Skeletal muscle tissue (tissue), 4 donors: ENCODE measurements around the gene SYT2. TPM values are rescaled to one million over a fixed set of nuclear protein-coding genes. Genes with fewer than 3 reads are reported as not detected.
"Not testable (repeated sequence)": the region's sequence is repeated elsewhere in the genome, so short reads cannot be mapped to it uniquely, and the experiment has no call there.

ENCODE experiments used
- H3K27ac ChIP-seq: one replicate; pipeline ENCODE4 v1.7.0; 2013; ENCODE audit warnings: mild to moderate bottlenecking, low read depth, low read length, inconsistent platforms
- H3K27me3 ChIP-seq, 3 donors: one replicate each; pipeline ENCODE4 v1.7.0; 2013; ENCODE audit warnings: low read length in 3 of 3; ENCODE audit not compliant: control insufficient read depth in 3 of 3, insufficient read depth in 3 of 3
- H3K36me3 ChIP-seq, 3 donors: one replicate each; pipeline ENCODE4 v1.7.0; 2013; ENCODE audit warnings: low read length in 3 of 3; ENCODE audit not compliant: control insufficient read depth in 3 of 3, insufficient read depth in 3 of 3
- H3K4me1 ChIP-seq, 3 donors: one replicate each; pipeline ENCODE4 v1.7.0; 2013; ENCODE audit warnings: low read length in 3 of 3, mild to moderate bottlenecking in 3 of 3; ENCODE audit not compliant: control insufficient read depth in 3 of 3, insufficient read depth in 3 of 3
- H3K4me3 ChIP-seq, 3 donors: one replicate each; pipeline ENCODE4 v1.7.0; 2013; ENCODE audit warnings: low read length in 3 of 3
- H3K9ac ChIP-seq, 3 donors: one replicate each; pipeline ENCODE4 v1.7.0; 2013; ENCODE audit warnings: low read length in 3 of 3, mild to moderate bottlenecking in 3 of 3, moderate library complexity in 2 of 3, low read depth in 1 of 3
- H3K9me3 ChIP-seq, 3 donors: one replicate each; pipeline ENCODE4 v1.7.0; 2013; ENCODE audit warnings: low read length in 3 of 3; ENCODE audit not compliant: control insufficient read depth in 3 of 3
- total RNA-seq: library from RNA; depleted of rRNA; stranded (reverse); fragments of >200 nt; gene quantifications from one replicate; pipeline ENCODE4 v1.2.3, GENCODE V29; 2014
- donor health status: Osteomylitis.

Gene SYT2
- total RNA-seq, 1 donor from 2014 or later: under 0.01 TPM

GRCh38 chr1:202562444-202563060 lies 147.7 kb downstream of the SYT2 start:
- Histone ChIP-seq H3K9ac (no peak overlapping the region), H3K36me3 (peaks cover 10 to 25% (median 24%) of the 10 kb centered on the region in 3 donors), H3K4me1 (peaks cover 18 to 22% (median 20%) of the 10 kb centered on the region in 3 donors), H3K27me3 (no peaks in the 10 kb centered on the region), H3K4me3 (no peak overlapping the region), H3K27ac (no peak overlapping the region), H3K9me3 (no peaks in the 10 kb centered on the region)

DNA sequence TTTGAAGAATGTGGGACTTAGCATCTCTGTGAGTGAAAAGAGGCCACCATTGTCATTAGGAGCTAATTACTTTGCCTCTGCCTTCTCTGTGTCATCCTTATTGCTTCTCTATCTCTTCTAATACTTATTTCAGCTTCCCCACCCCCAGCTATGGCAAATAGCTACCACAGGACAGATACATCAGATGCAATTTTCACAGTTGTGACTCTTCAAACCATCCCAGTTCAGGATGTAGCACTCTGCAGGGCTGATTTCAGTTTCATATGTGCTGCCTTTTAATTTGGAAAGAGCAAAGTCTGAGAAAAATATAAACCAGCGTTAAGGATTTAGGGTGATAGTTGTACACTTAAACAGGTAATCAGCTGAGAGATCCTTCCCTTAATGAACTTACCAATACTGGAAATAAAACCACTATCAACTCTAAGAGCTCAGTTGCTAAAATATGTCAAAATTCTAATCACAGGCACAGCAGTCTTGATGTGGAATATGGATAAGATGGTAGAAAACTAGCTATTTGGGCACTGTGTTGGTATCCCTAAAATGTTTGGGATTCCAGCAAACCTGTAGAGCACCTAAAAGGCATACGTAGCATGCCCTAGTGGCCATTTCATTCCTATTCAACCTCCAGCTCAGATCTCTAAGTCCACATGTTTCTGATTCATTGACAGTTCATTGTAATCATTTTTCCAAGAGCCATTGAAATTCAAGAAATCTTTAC lies 148.4 kb downstream of the SYT2 start:
- Histone ChIP-seq H3K36me3 (peaks cover 10 to 25% (median 21%) of the 10 kb centered on the region in 3 donors), H3K4me3 (no peak overlapping the region), H3K9ac (peak overlapping the region in 1 of 3 donors; percentile 38), H3K4me1 (peaks cover 20% of the 10 kb centered on the region in 3 donors), H3K27ac (no peak overlapping the region), H3K9me3 (no peaks in the 10 kb centered on the region), H3K27me3 (no peaks in the 10 kb centered on the region)

- no peaks in the 10 kb centered on the region for H3K27me3 ChIP-seq
- peaks cover 18 to 22% (median 20%) of the 10 kb centered on the region in 3 donors for H3K4me1 ChIP-seq
- H3K9ac ChIP-seq: no peak overlapping the region
- H3K9me3 ChIP-seq: no peaks in the 10 kb centered on the region
- H3K27ac ChIP-seq: no peak overlapping the region
- H3K36me3 ChIP-seq: peaks cover 10 to 22% (median 21%) of the 10 kb centered on the region in 3 donors
- H3K4me3 ChIP-seq: no peak overlapping the region
These were observed 149.0 kb downstream of the SYT2 start for GRCh38 chr1:202561240-202561639.

DNA sequence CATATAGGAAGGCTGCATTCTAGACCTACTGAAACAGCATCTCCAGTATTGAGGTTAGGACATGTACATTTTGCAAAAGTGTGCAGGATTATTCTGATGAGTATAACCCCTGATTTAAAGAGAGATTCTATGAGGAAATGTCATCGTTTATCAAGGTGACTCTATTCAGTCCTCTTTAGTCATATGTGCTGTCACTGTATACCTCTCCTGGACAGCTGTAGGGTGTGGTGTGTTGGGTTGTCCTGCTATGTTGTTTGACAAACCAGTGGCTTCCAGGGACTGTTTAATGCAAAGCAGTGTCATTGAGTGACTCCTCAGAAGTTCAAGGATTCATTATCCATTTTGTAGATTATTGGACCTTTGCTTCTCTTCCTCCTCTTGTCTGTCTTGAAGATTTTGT lies 152.6 kb downstream of the SYT2 start:
- H3K36me3 ChIP-seq, H3K4me3 ChIP-seq, H3K9me3 ChIP-seq, H3K27ac ChIP-seq, H3K27me3 ChIP-seq, H3K9ac ChIP-seq: not testable (repeated sequence)
- H3K4me1 ChIP-seq: peaks cover 5 to 18% (median 14%) of the 10 kb centered on the region in 3 donors

DNA sequence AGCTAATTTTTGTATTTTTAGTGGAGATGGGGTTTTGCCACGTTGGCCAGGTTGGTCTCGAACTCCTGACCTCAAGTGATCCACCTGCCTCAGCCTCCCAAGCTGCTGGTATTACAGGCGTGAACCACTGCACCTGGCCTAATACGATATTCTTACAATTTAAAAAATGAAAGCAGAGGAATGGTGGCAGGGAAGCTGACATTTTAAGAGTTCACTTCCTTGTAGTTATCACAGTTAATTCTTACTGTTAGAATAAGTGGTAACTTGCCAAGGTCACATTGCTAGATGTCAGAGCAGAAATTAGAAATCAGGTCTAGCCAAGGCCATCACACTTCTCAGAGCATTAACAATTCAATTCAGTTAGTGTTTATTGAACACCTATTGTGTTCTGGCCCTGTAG lies 154.2 kb downstream of the SYT2 start:
- not testable (repeated sequence) for H3K36me3 ChIP-seq, H3K9me3 ChIP-seq, H3K27me3 ChIP-seq, H3K4me3 ChIP-seq, H3K27ac ChIP-seq, H3K9ac ChIP-seq
- H3K4me1 ChIP-seq: peaks cover 3 to 18% (median 16%) of the 10 kb centered on the region in 3 donors

- H3K9ac ChIP-seq, H3K4me3 ChIP-seq, H3K27me3 ChIP-seq, H3K9me3 ChIP-seq, H3K27ac ChIP-seq, H3K36me3 ChIP-seq: not testable (repeated sequence)
- H3K4me1 ChIP-seq: peaks cover 3 to 16% (median 16%) of the 10 kb centered on the region in 3 donors
These were observed 155.6 kb downstream of the SYT2 start for GRCh38 chr1:202554619-202555018.

DNA sequence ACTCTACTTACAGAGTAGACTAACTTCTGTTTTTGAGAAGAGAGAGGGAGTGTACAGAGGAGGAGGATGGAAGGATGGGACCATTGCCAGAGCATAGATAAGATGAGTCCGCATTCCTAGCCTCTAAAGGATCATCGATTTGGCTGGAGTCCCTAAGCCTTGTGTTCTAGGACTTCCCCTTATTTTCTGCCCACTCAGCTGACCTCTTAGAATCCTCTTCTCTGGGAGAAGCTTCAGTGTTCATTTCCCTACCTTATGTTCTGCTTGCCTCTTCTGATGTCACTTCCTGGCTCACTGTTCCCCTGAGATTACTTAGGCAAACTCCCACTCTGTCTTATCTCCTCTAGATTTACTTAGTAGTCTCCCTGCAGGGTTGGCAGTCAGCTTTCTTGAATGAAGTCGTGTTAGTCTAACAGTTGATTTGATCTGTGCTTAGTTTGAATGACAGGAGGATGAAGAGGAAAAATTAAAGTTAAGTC lies 156.7 kb downstream of the SYT2 start:
- H3K9me3 ChIP-seq: no peaks in the 10 kb centered on the region
- no peaks in the 10 kb centered on the region for H3K36me3 ChIP-seq
- H3K4me3 ChIP-seq: no peak overlapping the region
- H3K27ac ChIP-seq: peak overlapping the region; percentile 56
- peaks cover 3 to 18% (median 16%) of the 10 kb centered on the region in 3 donors for H3K4me1 ChIP-seq
- no peaks in the 10 kb centered on the region for H3K27me3 ChIP-seq
- H3K9ac ChIP-seq: no peak overlapping the region

DNA sequence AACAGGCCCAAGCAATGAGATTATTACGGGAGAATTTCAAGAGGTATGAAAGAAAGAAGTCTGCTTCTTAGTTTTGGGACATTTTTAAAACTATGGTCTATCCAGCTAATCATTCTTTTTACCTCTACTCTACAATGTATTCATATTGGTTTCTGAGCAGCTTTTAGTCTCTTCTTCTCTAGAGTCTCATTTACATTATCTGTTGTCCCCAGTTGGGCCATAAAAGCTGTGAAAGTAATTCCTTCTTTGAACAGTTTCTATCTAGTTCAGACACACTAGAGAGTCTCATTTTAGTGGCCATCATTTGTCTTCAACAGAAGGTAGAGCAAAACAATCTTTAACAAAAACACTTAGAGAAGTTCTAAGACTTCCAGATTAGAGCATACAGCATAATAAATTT lies 157.2 kb downstream of the SYT2 start:
- H3K4me3 ChIP-seq, H3K27me3 ChIP-seq, H3K36me3 ChIP-seq, H3K9ac ChIP-seq, H3K9me3 ChIP-seq: not testable (repeated sequence)
- Histone ChIP-seq H3K27ac (peak overlapping the region; percentile 56), H3K4me1 (peaks cover 3 to 18% (median 16%) of the 10 kb centered on the region in 3 donors)

DNA sequence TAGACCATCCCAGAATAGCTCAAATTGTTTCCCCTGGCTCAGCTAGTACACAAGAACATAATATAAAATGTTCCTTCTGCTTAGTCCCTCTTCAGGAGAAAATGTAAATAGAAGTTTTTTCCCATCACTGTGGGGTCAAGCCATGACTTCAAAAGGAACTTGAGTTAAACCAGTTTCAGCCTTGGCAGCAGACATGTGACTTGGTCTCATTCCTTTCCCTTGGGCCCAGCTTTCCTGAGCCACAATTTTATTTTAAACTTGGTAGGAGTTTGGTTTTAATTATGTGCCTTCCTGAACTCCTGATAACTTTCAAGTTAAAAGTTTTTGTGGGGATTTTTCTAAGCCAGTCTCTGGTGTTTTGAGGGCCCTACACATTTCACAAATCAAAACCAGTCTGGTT lies 157.6 kb downstream of the SYT2 start:
- Histone ChIP-seq H3K4me1 (peaks cover 3 to 18% (median 17%) of the 10 kb centered on the region in 3 donors), H3K27ac (peak overlapping the region; percentile 56)
- H3K9me3 ChIP-seq, H3K4me3 ChIP-seq, H3K36me3 ChIP-seq, H3K27me3 ChIP-seq, H3K9ac ChIP-seq: not testable (repeated sequence)

DNA sequence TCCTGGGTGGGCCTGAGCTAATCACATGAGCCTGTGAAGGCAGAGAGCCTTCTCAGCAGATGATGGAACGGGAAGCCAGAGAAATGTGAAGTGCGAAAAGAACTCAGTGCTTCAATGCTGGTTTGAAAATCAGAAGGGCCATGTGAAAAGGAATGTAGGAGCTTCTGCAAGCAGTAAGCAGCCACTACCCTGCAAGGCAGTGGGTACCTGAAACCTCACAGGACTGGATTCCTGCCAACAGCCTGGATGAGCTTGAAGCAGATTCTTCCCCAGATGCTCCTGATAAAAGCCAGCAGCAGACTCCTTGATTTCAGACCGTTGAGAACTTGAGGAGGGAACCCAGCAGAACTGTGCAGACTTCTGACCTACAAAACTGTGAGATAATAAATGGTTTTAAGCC lies 158.6 kb downstream of the SYT2 start:
- no peaks in the 10 kb centered on the region for H3K27me3 ChIP-seq
- H3K9ac ChIP-seq: peak overlapping the region in 1 of 3 donors; percentile 33
- no peaks in the 10 kb centered on the region for H3K9me3 ChIP-seq
- H3K4me3 ChIP-seq: no peak overlapping the region
- no peak overlapping the region for H3K27ac ChIP-seq
- peaks cover 7 to 22% (median 20%) of the 10 kb centered on the region in 3 donors for H3K4me1 ChIP-seq
- no peaks in the 10 kb centered on the region for H3K36me3 ChIP-seq
